ENCODE results near the gene ATP1B1.
"Not testable (repeated sequence)": the region's sequence is repeated elsewhere in the genome, so short reads cannot be mapped to it uniquely, and the experiment has no call there.

The ATP1B1 gene

DNA sequence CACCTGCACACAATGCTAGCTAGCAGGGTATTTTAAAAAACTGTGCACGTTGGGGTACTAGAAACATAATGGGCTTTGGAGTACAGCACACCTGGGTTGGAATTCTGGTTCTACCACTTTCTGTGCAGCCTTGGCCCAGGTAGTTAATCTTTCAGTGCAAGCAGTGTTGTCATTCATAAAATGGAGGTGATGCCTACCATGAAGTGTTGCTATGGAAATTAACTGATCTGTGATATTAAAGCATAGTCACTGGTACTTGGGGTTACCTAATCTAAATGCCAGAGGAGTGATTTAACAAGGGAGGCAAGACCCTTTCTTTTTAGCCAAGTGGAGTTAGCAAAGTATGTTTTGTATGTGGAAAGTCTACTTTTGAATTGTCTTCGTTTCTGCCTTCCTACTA lies 18.0 kb downstream of the ATP1B1 start:
- Histone ChIP-seq H3K14ac (ENCODE audit: low read length in 2 of 2) (no peak overlapping the region), H2BK5ac (ENCODE audit: low read depth, low read length, poor library complexity, severe bottlenecking) (no peak overlapping the region), H2AFZ (ENCODE audit: low read depth, low read length) (no peak overlapping the region), H3K9me3 (ENCODE audit: control insufficient read depth, low read length) (no peaks in the 10 kb centered on the region), H4K91ac (ENCODE audit: low read length) (no peak overlapping the region), H3K4me3 (ENCODE audit: insufficient read depth in 1 of 2, low read depth in 1 of 2, low read length in 2 of 2) (no peak overlapping the region), H3K27me3 (ENCODE audit: control insufficient read depth in 1 of 2, insufficient read depth in 1 of 2, low read length in 2 of 2) (no peaks in the 10 kb centered on the region), H3K79me1 (replicated peaks; ENCODE audit: low read length, poor library complexity, severe bottlenecking) (peaks cover 21% of the 10 kb centered on the region), H2BK120ac (ENCODE audit: low read depth, low read length) (no peak overlapping the region), H3K18ac (ENCODE audit: low read depth in 1 of 2, low read length in 2 of 2) (no peak overlapping the region), H3K23ac (ENCODE audit: low read length in 2 of 2) (no peak overlapping the region), H2BK15ac (ENCODE audit: low read depth, poor library complexity, severe bottlenecking) (no peak overlapping the region), H3K4ac (ENCODE audit: low read depth in 1 of 2, low read length in 2 of 2) (no peak overlapping the region), H2BK12ac (ENCODE audit: low read length in 2 of 2) (no peak overlapping the region), H3K4me1 (ENCODE audit: control insufficient read depth, insufficient read depth, low read depth, low read length) (peaks cover 2% of the 10 kb centered on the region), H3K36me3 (ENCODE audit: control insufficient read depth in 1 of 2, insufficient read depth in 2 of 2, low read depth in 1 of 2, low read length in 2 of 2) (peaks cover 0 to 11% of the 10 kb centered on the region in 2 experiments), H4K8ac (ENCODE audit: low read length) (no peak overlapping the region), H3K27ac (ENCODE audit: low read length, poor library complexity, severe bottlenecking) (no peak overlapping the region), H2AK5ac (ENCODE audit: low read length, severe bottlenecking) (no peak overlapping the region), H3K9ac (ENCODE audit: low read length) (no peak overlapping the region), H3K4me2 (ENCODE audit: low read length, poor library complexity, severe bottlenecking) (no peak overlapping the region)
- WGBS, result 100% methylated on average over 2 of the region's 2 CpGs
- no peak for DNase-seq

DNA sequence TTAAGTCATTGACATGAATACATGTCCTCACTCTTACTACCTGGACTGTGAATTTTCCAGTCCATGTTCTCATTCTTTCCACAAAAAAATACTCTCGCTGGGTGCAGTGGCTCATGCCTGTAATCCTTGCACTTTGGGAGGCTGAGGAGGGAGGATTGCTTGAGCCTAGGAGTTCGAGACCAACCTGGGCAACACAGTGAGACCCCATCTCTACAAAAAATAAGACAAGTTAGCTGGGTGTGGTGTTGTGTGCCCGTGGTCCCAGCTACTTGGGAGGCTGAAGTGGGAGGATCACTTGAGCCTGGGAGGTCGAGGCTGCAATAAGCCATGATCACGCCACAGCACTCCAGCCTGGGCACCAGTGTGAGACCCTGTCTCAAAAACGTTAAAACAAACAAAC lies 19.1 kb downstream of the ATP1B1 start:
- H3K9me3 ChIP-seq (ENCODE audit: control insufficient read depth, low read length); H3K9ac ChIP-seq (ENCODE audit: low read length): not testable (repeated sequence)

DNA sequence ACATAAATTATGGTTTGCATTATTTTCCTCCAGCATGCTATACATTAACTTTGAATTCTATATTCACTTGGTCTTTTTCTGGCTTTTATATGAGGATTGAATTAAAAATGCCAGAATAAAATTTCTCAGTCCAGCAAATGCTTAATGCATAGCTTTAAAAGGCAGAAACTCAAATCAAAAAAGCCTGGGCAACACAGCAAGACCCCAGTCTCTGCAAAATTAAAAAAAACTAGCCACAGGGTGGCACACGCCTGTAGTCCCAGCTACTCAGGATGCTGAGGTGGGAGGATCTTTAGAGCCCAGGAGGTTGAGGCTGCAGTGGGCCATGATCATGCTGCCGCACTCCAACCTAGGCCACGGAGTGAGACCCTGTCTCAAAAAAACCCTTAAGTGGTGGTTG lies 19.8 kb downstream of the ATP1B1 start:
- no peak overlapping the region for H2BK5ac ChIP-seq (ENCODE audit: low read depth, low read length, poor library complexity, severe bottlenecking)
- H3K18ac ChIP-seq (ENCODE audit: low read depth in 1 of 2, low read length in 2 of 2), result no peak overlapping the region
- no peak overlapping the region for H3K27ac ChIP-seq (ENCODE audit: low read length, poor library complexity, severe bottlenecking)
- H2BK12ac ChIP-seq (ENCODE audit: low read length in 2 of 2), result no peak overlapping the region
- H3K9me3 ChIP-seq (ENCODE audit: control insufficient read depth, low read length), result no peaks in the 10 kb centered on the region
- H2BK15ac ChIP-seq (ENCODE audit: low read depth, poor library complexity, severe bottlenecking), result no peak overlapping the region
- no peak overlapping the region for H3K4me3 ChIP-seq (ENCODE audit: insufficient read depth in 1 of 2, low read depth in 1 of 2, low read length in 2 of 2)
- 100% methylated on average over 3 of the region's 3 CpGs for WGBS
- no peak overlapping the region for H3K14ac ChIP-seq (ENCODE audit: low read length in 2 of 2)
- peaks cover 19% of the 10 kb centered on the region for H3K79me1 ChIP-seq (replicated peaks; ENCODE audit: low read length, poor library complexity, severe bottlenecking)
- H4K8ac ChIP-seq (ENCODE audit: low read length), result no peak overlapping the region
- H2BK120ac ChIP-seq (ENCODE audit: low read depth, low read length), result no peak overlapping the region
- H3K4me2 ChIP-seq (ENCODE audit: low read length, poor library complexity, severe bottlenecking), result no peak overlapping the region
- no peak overlapping the region for H2AK5ac ChIP-seq (ENCODE audit: low read length, severe bottlenecking)
- H3K4ac ChIP-seq (ENCODE audit: low read depth in 1 of 2, low read length in 2 of 2), result no peak overlapping the region
- H2AFZ ChIP-seq (ENCODE audit: low read depth, low read length), result no peak overlapping the region
- H3K4me1 ChIP-seq (ENCODE audit: control insufficient read depth, insufficient read depth, low read depth, low read length), result peaks cover 2% of the 10 kb centered on the region
- H3K23ac ChIP-seq (ENCODE audit: low read length in 2 of 2), result no peak overlapping the region
- H4K91ac ChIP-seq (ENCODE audit: low read length), result no peak overlapping the region
- no peak for DNase-seq
- no peak overlapping the region for H3K9ac ChIP-seq (ENCODE audit: low read length)
- H3K36me3 ChIP-seq (ENCODE audit: control insufficient read depth in 1 of 2, insufficient read depth in 2 of 2, low read depth in 1 of 2, low read length in 2 of 2), result peaks cover 0 to 17% of the 10 kb centered on the region in 2 experiments
- no peaks in the 10 kb centered on the region for H3K27me3 ChIP-seq (ENCODE audit: control insufficient read depth in 1 of 2, insufficient read depth in 1 of 2, low read length in 2 of 2)

More for the DNA sequence above, 19.1 kb downstream of the ATP1B1 start:
- not testable (repeated sequence) for H3K4me1 ChIP-seq (ENCODE audit: control insufficient read depth, insufficient read depth, low read depth, low read length); H3K4me3 ChIP-seq (ENCODE audit: insufficient read depth in 1 of 2, low read depth in 1 of 2, low read length in 2 of 2); H3K27ac ChIP-seq (ENCODE audit: low read length, poor library complexity, severe bottlenecking); H3K14ac ChIP-seq (ENCODE audit: low read length in 2 of 2); H3K27me3 ChIP-seq (ENCODE audit: control insufficient read depth in 1 of 2, insufficient read depth in 1 of 2, low read length in 2 of 2); H3K18ac ChIP-seq (ENCODE audit: low read depth in 1 of 2, low read length in 2 of 2); H4K8ac ChIP-seq (ENCODE audit: low read length); H3K23ac ChIP-seq (ENCODE audit: low read length in 2 of 2); H2BK15ac ChIP-seq (ENCODE audit: low read depth, poor library complexity, severe bottlenecking); H4K91ac ChIP-seq (ENCODE audit: low read length); H2BK120ac ChIP-seq (ENCODE audit: low read depth, low read length); DNase-seq; H2AFZ ChIP-seq (ENCODE audit: low read depth, low read length); H2BK5ac ChIP-seq (ENCODE audit: low read depth, low read length, poor library complexity, severe bottlenecking); H3K4ac ChIP-seq (ENCODE audit: low read depth in 1 of 2, low read length in 2 of 2); H3K4me2 ChIP-seq (ENCODE audit: low read length, poor library complexity, severe bottlenecking); H2BK12ac ChIP-seq (ENCODE audit: low read length in 2 of 2); H2AK5ac ChIP-seq (ENCODE audit: low read length, severe bottlenecking)
- 96% methylated on average over 3 of the region's 6 CpGs for WGBS
- peaks cover 19% of the 10 kb centered on the region for H3K79me1 ChIP-seq (replicated peaks; ENCODE audit: low read length, poor library complexity, severe bottlenecking)
- H3K36me3 ChIP-seq (ENCODE audit: control insufficient read depth in 1 of 2, insufficient read depth in 2 of 2, low read depth in 1 of 2, low read length in 2 of 2), result peaks cover 0 to 14% of the 10 kb centered on the region in 2 experiments

DNA sequence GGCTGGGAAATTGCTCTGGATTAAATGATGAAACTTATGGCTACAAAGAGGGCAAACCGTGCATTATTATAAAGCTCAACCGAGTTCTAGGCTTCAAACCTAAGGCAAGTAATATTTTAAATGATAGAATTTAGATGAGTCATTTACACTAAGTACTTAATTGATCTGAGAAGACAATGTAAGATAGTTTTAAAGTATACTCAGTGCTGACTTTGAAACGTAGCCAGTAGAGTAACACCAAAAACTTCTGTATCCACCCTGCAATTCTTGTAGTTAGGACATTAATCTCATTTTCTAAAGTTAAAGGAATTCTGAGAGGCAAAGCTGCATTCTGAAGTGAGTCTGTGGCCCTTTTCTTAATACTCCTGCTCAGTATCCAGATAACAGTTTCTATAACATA lies 20.8 kb downstream of the ATP1B1 start:
- Histone ChIP-seq H3K4me1 (ENCODE audit: control insufficient read depth, insufficient read depth, low read depth, low read length) (peaks cover 2% of the 10 kb centered on the region), H3K27me3 (ENCODE audit: control insufficient read depth in 1 of 2, insufficient read depth in 1 of 2, low read length in 2 of 2) (no peaks in the 10 kb centered on the region), H4K91ac (ENCODE audit: low read length) (no peak overlapping the region), H3K14ac (ENCODE audit: low read length in 2 of 2) (no peak overlapping the region), H2BK120ac (ENCODE audit: low read depth, low read length) (no peak overlapping the region), H3K4me3 (ENCODE audit: insufficient read depth in 1 of 2, low read depth in 1 of 2, low read length in 2 of 2) (no peak overlapping the region), H3K27ac (ENCODE audit: low read length, poor library complexity, severe bottlenecking) (no peak overlapping the region), H3K36me3 (ENCODE audit: control insufficient read depth in 1 of 2, insufficient read depth in 2 of 2, low read depth in 1 of 2, low read length in 2 of 2) (peaks cover 0 to 12% of the 10 kb centered on the region in 2 experiments), H3K18ac (ENCODE audit: low read depth in 1 of 2, low read length in 2 of 2) (no peak overlapping the region), H3K23ac (ENCODE audit: low read length in 2 of 2) (no peak overlapping the region), H3K4ac (ENCODE audit: low read depth in 1 of 2, low read length in 2 of 2) (no peak overlapping the region), H2BK12ac (ENCODE audit: low read length in 2 of 2) (no peak overlapping the region), H3K9me3 (ENCODE audit: control insufficient read depth, low read length) (no peaks in the 10 kb centered on the region), H2AK5ac (ENCODE audit: low read length, severe bottlenecking) (no peak overlapping the region), H2AFZ (ENCODE audit: low read depth, low read length) (no peak overlapping the region), H2BK15ac (ENCODE audit: low read depth, poor library complexity, severe bottlenecking) (no peak overlapping the region), H2BK5ac (ENCODE audit: low read depth, low read length, poor library complexity, severe bottlenecking) (no peak overlapping the region), H3K9ac (ENCODE audit: low read length) (no peak overlapping the region), H4K8ac (ENCODE audit: low read length) (no peak overlapping the region), H3K4me2 (ENCODE audit: low read length, poor library complexity, severe bottlenecking) (no peak overlapping the region), H3K79me1 (replicated peaks; ENCODE audit: low read length, poor library complexity, severe bottlenecking) (peaks cover 13% of the 10 kb centered on the region)
- no peak for DNase-seq
- WGBS, result 100% methylated on average over 1 of the region's 3 CpGs

Data from mesenchymal stem cell (in vitro differentiated cells and primary cell).